Measurements from ENCODE around the gene LPA. TPM values are rescaled to one million over a fixed set of nuclear protein-coding genes. Genes with fewer than 3 reads are reported as not detected.
"Not testable (repeated sequence)": the region's sequence is repeated elsewhere in the genome, so short reads cannot be mapped to it uniquely, and the experiment has no call there.

The LPA gene
- total RNA-seq, 1 experiment from 2014 or later: not detected

DNA sequence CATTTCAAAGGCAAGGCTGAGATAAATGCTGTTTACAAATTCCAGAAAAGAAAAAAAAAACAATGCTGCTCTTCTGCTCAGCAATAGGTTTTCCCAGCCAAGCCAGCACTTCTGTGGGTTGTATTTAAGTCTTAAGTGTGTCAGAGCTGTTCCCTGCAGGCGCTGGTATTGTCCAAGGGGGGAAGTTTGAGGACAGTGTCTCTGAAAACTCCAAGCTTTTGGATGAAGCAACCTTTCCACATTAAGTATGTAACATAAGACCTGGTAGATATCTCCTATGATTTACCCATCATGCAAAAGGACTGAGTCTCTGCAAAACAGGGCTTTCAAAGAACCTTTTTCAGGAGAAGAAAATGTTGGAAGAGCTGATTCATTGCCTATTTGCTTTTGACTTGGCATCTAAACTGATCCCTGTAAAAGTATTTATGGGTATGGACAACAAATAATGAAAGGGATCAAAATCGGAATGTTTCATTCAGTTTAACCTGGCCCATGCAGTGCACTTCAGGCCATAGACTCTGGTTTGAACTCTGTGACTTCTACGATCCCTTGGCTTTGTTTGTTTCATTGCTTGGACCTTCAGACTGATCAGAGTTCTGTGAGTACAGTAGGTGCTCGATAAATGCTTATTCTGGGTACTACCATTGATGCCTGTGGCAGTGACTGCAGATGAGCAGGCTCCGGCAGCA, 21.8 kb upstream of the LPA start:
- Histone ChIP-seq H3K4me1 (ENCODE audit: insufficient read depth, low read length) (no peaks in the 10 kb centered on the region), H3F3A (ENCODE audit: low read length, unreplicated experiment) (no peaks in the 10 kb centered on the region), H2AFZ (ENCODE audit: low read length) (no peak overlapping the region), H3K27me3 (ENCODE audit: low read length) (no peaks in the 10 kb centered on the region), H3K36me3 (ENCODE audit: low read depth, low read length) (no peaks in the 10 kb centered on the region), H3K9me2 (replicated peaks; ENCODE audit: low read length) (no peaks in the 10 kb centered on the region), H3K4me2 (ENCODE audit: low read length) (no peak overlapping the region), H3K9ac (ENCODE audit: low read length) (no peak overlapping the region), H3K9me3 (ENCODE audit: low read length) (no peaks in the 10 kb centered on the region), H4K20me1 (ENCODE audit: low read length) (no peaks in the 10 kb centered on the region), H3K79me2 (ENCODE audit: low read length) (no peaks in the 10 kb centered on the region), H3K4me3 (ENCODE audit: low read length) (no peak overlapping the region), H3K27ac (ENCODE audit: low read length) (no peak overlapping the region)
- CTCF ChIA-PET: no interaction called here
- DNase-seq (no peak), ATAC-seq (no peak)
- POLR2A ChIA-PET (ENCODE audit: unreplicated experiment): no interaction called here
- intact Hi-C loops (cut with micrococcal nuclease): no loop called here
- no peak for TF ChIP-seq EZH2phosphoT487 (IDR thresholded peaks at IDR 0.05; ENCODE audit: borderline replicate concordance, low read length)
- TF ChIP-seq, protein P1, sequence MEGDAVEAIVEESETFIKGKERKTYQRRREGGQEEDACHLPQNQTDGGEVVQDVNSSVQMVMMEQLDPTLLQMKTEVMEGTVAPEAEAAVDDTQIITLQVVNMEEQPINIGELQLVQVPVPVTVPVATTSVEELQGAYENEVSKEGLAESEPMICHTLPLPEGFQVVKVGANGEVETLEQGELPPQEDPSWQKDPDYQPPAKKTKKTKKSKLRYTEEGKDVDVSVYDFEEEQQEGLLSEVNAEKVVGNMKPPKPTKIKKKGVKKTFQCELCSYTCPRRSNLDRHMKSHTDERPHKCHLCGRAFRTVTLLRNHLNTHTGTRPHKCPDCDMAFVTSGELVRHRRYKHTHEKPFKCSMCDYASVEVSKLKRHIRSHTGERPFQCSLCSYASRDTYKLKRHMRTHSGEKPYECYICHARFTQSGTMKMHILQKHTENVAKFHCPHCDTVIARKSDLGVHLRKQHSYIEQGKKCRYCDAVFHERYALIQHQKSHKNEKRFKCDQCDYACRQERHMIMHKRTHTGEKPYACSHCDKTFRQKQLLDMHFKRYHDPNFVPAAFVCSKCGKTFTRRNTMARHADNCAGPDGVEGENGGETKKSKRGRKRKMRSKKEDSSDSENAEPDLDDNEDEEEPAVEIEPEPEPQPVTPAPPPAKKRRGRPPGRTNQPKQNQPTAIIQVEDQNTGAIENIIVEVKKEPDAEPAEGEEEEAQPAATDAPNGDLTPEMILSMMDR (conservative IDR thresholded peaks at IDR 0.05; ENCODE audit: low read depth, low read length): no peak
- no peak for TF ChIP-seq EZH2 (IDR thresholded peaks at IDR 0.05; ENCODE audit: low read length, unreplicated experiment)
- BruUV-seq (replicated peaks): no TSS peak

DNA sequence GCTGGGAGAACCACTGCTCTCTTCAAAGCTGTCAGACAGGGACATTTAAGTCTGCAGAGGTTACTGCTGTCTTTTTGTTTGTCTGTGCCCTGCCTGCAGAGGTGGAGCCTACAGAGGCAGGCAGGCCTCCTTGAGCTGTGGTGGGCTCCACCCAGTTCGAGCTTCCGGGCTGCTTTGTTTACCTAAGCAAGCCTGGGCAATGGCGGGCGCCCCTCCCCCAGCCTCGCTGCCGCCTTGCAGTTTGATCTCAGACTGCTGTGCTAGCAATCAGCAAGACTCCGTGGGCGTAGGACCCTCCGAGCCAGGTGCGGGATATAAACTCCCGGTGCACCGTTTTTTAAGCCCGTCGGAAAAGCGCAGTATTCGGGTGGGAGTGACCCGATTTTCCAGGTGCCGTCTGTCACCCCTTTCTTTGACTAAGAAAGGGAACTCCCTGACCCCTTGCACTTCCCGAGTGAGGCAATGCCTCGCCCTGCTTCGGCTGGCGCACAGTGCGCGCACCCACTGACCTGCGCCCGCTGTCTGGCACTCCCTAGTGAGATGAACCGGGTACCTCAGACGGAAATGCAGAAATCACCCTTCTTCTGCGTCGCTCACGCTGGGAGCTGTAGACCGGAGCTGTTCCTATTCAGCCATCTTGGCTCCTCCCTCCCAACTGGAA, 21.2 kb upstream of the LPA start:
- H2AFZ ChIP-seq (ENCODE audit: low read length); H3K4me2 ChIP-seq (ENCODE audit: low read length); H3K79me2 ChIP-seq (ENCODE audit: low read length); CTCF ChIA-PET; H3K4me3 ChIP-seq (ENCODE audit: low read length); H3K4me1 ChIP-seq (ENCODE audit: insufficient read depth, low read length); DNase-seq; H3K9ac ChIP-seq (ENCODE audit: low read length); intact Hi-C loops (cut with micrococcal nuclease); POLR2A ChIA-PET (ENCODE audit: unreplicated experiment); H3K9me3 ChIP-seq (ENCODE audit: low read length); H3K9me2 ChIP-seq (replicated peaks; ENCODE audit: low read length); H3K36me3 ChIP-seq (ENCODE audit: low read depth, low read length); H4K20me1 ChIP-seq (ENCODE audit: low read length); H3F3A ChIP-seq (ENCODE audit: low read length, unreplicated experiment); H3K27me3 ChIP-seq (ENCODE audit: low read length); BruUV-seq (replicated peaks); H3K27ac ChIP-seq (ENCODE audit: low read length); ATAC-seq: not testable (repeated sequence)

DNA sequence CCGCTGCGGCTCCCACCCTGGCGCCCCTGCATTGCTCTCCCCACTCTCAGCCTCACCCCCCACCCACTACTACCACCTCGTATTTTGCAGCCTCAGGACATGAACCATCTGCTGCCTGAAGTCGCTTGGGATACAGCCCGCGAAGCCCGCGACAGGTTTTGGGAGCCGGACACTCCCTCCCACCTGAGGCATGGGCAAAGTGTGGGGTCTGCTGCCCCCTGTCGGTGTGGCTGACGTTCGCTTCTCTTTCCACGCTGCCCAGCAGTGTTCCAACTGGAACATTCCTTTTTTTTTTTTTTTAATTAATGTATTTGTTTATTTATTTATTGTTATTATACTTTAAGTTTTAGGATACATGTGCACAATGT, 15.3 kb upstream of the LPA start:
- Histone ChIP-seq H3K4me2 (ENCODE audit: low read length) (no peak overlapping the region), H3K4me1 (ENCODE audit: insufficient read depth, low read length) (no peaks in the 10 kb centered on the region), H3K27me3 (ENCODE audit: low read length) (no peaks in the 10 kb centered on the region), H3K36me3 (ENCODE audit: low read depth, low read length) (no peaks in the 10 kb centered on the region), H3K4me3 (ENCODE audit: low read length) (no peak overlapping the region), H3K79me2 (ENCODE audit: low read length) (no peaks in the 10 kb centered on the region), H3K27ac (ENCODE audit: low read length) (no peak overlapping the region), H2AFZ (ENCODE audit: low read length) (no peak overlapping the region), H4K20me1 (ENCODE audit: low read length) (no peaks in the 10 kb centered on the region), H3K9me2 (replicated peaks; ENCODE audit: low read length) (no peaks in the 10 kb centered on the region), H3K9me3 (ENCODE audit: low read length) (no peaks in the 10 kb centered on the region), H3K9ac (ENCODE audit: low read length) (no peak overlapping the region), H3F3A (ENCODE audit: low read length, unreplicated experiment) (no peaks in the 10 kb centered on the region)
- DNase-seq: no peak
- BruUV-seq (replicated peaks): no TSS peak
- ChIA-PET CTCF (no interaction called here), POLR2A (ENCODE audit: unreplicated experiment) (no interaction called here)
- intact Hi-C loops (cut with micrococcal nuclease): no loop called here
- TF ChIP-seq, protein P1 (conservative IDR thresholded peaks at IDR 0.05; ENCODE audit: low read depth, low read length): no peak
- TF ChIP-seq EZH2 (IDR thresholded peaks at IDR 0.05; ENCODE audit: low read length, unreplicated experiment): no peak
- no peak for TF ChIP-seq EZH2phosphoT487 (IDR thresholded peaks at IDR 0.05; ENCODE audit: borderline replicate concordance, low read length)
- no peak for ATAC-seq

Measured in PC-3 (cell line).